ENCODE data around the gene CBLC. TPM values are rescaled to one million over a fixed set of nuclear protein-coding genes. Genes with fewer than 3 reads are reported as not detected.

Gene CBLC
- polyA plus RNA-seq, 1 of the 3 experiments (the other 2 are of a cell fraction): not detected

- no peak overlapping the region for H3K9ac ChIP-seq
- no peak overlapping the region for H3K27ac ChIP-seq (ENCODE audit: low read depth in 2 of 2, low read length in 1 of 2)
- H3K4me3 ChIP-seq (ENCODE audit: low read depth in 2 of 2, low read length in 1 of 2): no peak overlapping the region
- H4K20me1 ChIP-seq (ENCODE audit: insufficient read depth): no peaks in the 10 kb centered on the region
- H2AFZ ChIP-seq (ENCODE audit: low read depth): no peak overlapping the region
- H3K9me3 ChIP-seq: no peaks in the 10 kb centered on the region
- H3K27me3 ChIP-seq (ENCODE audit: insufficient read depth): peaks cover 51% of the 10 kb centered on the region
- H3F3A ChIP-seq (replicated peaks; ENCODE audit: insufficient read depth): peaks cover 8% of the 10 kb centered on the region
- ChIA-PET POLR2A (no interaction called here), CTCF (interaction anchor here (0.8 to 9.3 kb wide), 10 partner anchors 9 to 233 kb away, joined by 3 to 70 read pairs (median 5); partner anchors contain the start of genes CBLC and NECTIN2)
- 33% methylated on average over 12 of the region's 13 CpGs for WGBS (ENCODE audit: low lambda C conversion rate)
- peaks cover 7 to 8% of the 10 kb centered on the region in 2 experiments; a peak in 2 of 4 replicates for H3K4me1 ChIP-seq (ENCODE audit: control insufficient read depth in 1 of 2, insufficient read depth in 2 of 2, low read depth in 1 of 2, low read length in 1 of 2)
- no peaks in the 10 kb centered on the region for H3K9me2 ChIP-seq
- no peaks in the 10 kb centered on the region for H3K79me2 ChIP-seq (ENCODE audit: insufficient read depth)
- no peak overlapping the region for H3K4me2 ChIP-seq
- no peak for TF ChIP-seq MAX (IDR thresholded peaks at IDR 0.05; ENCODE audit: low read depth)
- TF ChIP-seq USF2 (IDR thresholded peaks at IDR 0.05; ENCODE audit: borderline replicate concordance, low read depth, low read length): no peak
- TF ChIP-seq FOXM1 (IDR thresholded peaks at IDR 0.05; ENCODE audit: low read depth): no peak
- no peak for TF ChIP-seq TEAD4 (IDR thresholded peaks at IDR 0.05; ENCODE audit: borderline replicate concordance, insufficient read depth)
- no peak for TF ChIP-seq GABPA (IDR thresholded peaks at IDR 0.05; ENCODE audit: low read depth)
- TF ChIP-seq CHD2 (IDR thresholded peaks at IDR 0.05; ENCODE audit: low read length, partially characterized antibody): no peak
- TF ChIP-seq RCOR1 (IDR thresholded peaks at IDR 0.05; ENCODE audit: low read length): no peak
- peak; percentile 12 for DNase-seq
- H3K36me3 ChIP-seq (replicated peaks in 1 of 2; ENCODE audit: control insufficient read depth in 1 of 2, insufficient read depth in 2 of 2, low read length in 1 of 2): no peaks in the 10 kb centered on the region
Observed at GRCh38 chr19:44803442-44804428, 26.0 kb downstream of the CBLC start.

- H3K9me2 ChIP-seq: no peaks in the 10 kb centered on the region
- DNase-seq: no peak
- POLR2A ChIA-PET: no interaction called here
- no peaks in the 10 kb centered on the region for H3K79me2 ChIP-seq (ENCODE audit: insufficient read depth)
- H3K27ac ChIP-seq (ENCODE audit: low read depth in 2 of 2, low read length in 1 of 2): no peak overlapping the region
- CTCF ChIA-PET: interaction anchor here (1.0 to 9.3 kb wide), 6 partner anchors 8 to 117 kb away, joined by 3 to 70 read pairs (median 10); no protein-coding TSS in a partner anchor
- H2AFZ ChIP-seq (ENCODE audit: low read depth): no peak overlapping the region
- H4K20me1 ChIP-seq (ENCODE audit: insufficient read depth): no peaks in the 10 kb centered on the region
- H3K9ac ChIP-seq: no peak overlapping the region
- H3F3A ChIP-seq (replicated peaks; ENCODE audit: insufficient read depth): peaks cover 8% of the 10 kb centered on the region
- TF ChIP-seq REST (IDR thresholded peaks at IDR 0.05; ENCODE audit: low read depth, low read length): no peak
- no peak for TF ChIP-seq EP300 (IDR thresholded peaks at IDR 0.05; ENCODE audit: borderline replicate concordance in 1 of 2, low read depth in 1 of 2, low read length in 1 of 2)
- TF ChIP-seq SIN3A (IDR thresholded peaks at IDR 0.05; ENCODE audit: borderline replicate concordance, low read depth, low read length): no peak
- no peak for TF ChIP-seq FOXJ3 (CRISPR knock-in tag; IDR thresholded peaks at IDR 0.05)
- TF ChIP-seq MEF2A (IDR thresholded peaks at IDR 0.05; ENCODE audit: borderline replicate concordance, low read depth): no peak
- no peak for TF ChIP-seq TAF1 (IDR thresholded peaks at IDR 0.05; ENCODE audit: borderline replicate concordance, low read depth, low read length)
- TF ChIP-seq NFIC (IDR thresholded peaks at IDR 0.05; ENCODE audit: borderline replicate concordance): no peak
- peaks cover 8 to 13% of the 10 kb centered on the region in 2 experiments; a peak in 2 of 4 replicates for H3K4me1 ChIP-seq (ENCODE audit: control insufficient read depth in 1 of 2, insufficient read depth in 2 of 2, low read depth in 1 of 2, low read length in 1 of 2)
- H3K9me3 ChIP-seq: no peaks in the 10 kb centered on the region
- no peak overlapping the region for H3K4me3 ChIP-seq (ENCODE audit: low read depth in 2 of 2, low read length in 1 of 2)
- no peak overlapping the region for H3K4me2 ChIP-seq
- WGBS (ENCODE audit: low lambda C conversion rate): 39% methylated on average over 7 of the region's 7 CpGs
- no peaks in the 10 kb centered on the region for H3K36me3 ChIP-seq (replicated peaks in 1 of 2; ENCODE audit: control insufficient read depth in 1 of 2, insufficient read depth in 2 of 2, low read length in 1 of 2)
- H3K27me3 ChIP-seq (ENCODE audit: insufficient read depth): peaks cover 51% of the 10 kb centered on the region
Observed at GRCh38 chr19:44806291-44806690, 28.6 kb downstream of the CBLC start.

Measured in SK-N-SH (cell line).